Neural cell (in vitro differentiated cells): ENCODE results near the gene PLAC8L1.

Source experiments
- CTCF ChIP-seq: fragments of 450-650 bp; IDR thresholded peaks from 2 replicates; pipeline ENCODE4 v1.5.1; 2014; ENCODE audit warnings: antibody characterized with exemption, mild to moderate bottlenecking, moderate library complexity; ENCODE audit not compliant: poor library complexity, severe bottlenecking
- EZH2 ChIP-seq: fragments of 200-600, 300-800 bp; shearing (Covaris generic), sonication (generic); IDR thresholded peaks from 2 replicates; pipeline ENCODE4 v1.6.1; 2014; ENCODE audit warnings: antibody characterized with exemption, low read length, borderline replicate concordance, mild to moderate bottlenecking; ENCODE audit not compliant: insufficient read depth, poor library complexity, severe bottlenecking
- POLR2AphosphoS5 ChIP-seq: IDR thresholded peaks from 2 replicates; pipeline ENCODE4 v1.6.1; 2012
- REST ChIP-seq: IDR thresholded peaks from 2 replicates; pipeline ENCODE4 v1.6.1; 2012; ENCODE audit warnings: borderline replicate concordance

- TF ChIP-seq CTCF = no peak
- no peak for TF ChIP-seq POLR2AphosphoS5
- no peak for TF ChIP-seq REST
- no peak for TF ChIP-seq EZH2
Observed at GRCh38 chr5:146112476-146112875, 7.1 kb upstream of the PLAC8L1 start.
